AG09319 (cell line): ENCODE results near the gene PSMD6.

Experiments used
- DNase-seq: peaks from one replicate; pipeline ENCODE4 v3.0.0-alpha.2; 2010; ENCODE audit warnings: low read depth; ENCODE audit errors: extremely low read depth
- TF ChIP-seq, protein P1 (sequence below): IDR thresholded peaks from 2 replicates; pipeline ENCODE4 v1.5.1; 2011; ENCODE audit warnings: low read depth, mild to moderate bottlenecking, inconsistent platforms, low read length, moderate library complexity

PSMD6 gene

DNA sequence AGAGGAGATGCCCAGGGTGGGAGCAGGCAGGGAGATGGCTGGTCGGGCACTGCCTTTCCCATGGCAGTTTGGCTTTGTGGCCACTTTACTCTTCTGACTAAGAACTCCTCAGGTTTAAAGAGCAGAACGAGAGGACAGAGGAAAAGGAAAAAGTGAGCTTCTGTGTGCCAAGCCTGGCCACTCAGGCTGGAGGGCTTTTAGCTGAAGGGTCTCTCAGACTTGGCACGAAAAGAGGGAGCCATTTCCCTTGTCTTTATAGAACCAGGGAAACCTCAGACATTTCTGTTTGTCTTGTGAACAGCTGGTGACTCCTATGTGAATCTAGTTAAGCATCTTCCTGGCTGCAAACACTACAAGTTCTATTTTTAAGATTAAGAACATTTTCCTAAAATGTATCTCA is 23.3 kb upstream of the PSMD6 start:
- no peak for DNase-seq
- TF ChIP-seq, protein P1, sequence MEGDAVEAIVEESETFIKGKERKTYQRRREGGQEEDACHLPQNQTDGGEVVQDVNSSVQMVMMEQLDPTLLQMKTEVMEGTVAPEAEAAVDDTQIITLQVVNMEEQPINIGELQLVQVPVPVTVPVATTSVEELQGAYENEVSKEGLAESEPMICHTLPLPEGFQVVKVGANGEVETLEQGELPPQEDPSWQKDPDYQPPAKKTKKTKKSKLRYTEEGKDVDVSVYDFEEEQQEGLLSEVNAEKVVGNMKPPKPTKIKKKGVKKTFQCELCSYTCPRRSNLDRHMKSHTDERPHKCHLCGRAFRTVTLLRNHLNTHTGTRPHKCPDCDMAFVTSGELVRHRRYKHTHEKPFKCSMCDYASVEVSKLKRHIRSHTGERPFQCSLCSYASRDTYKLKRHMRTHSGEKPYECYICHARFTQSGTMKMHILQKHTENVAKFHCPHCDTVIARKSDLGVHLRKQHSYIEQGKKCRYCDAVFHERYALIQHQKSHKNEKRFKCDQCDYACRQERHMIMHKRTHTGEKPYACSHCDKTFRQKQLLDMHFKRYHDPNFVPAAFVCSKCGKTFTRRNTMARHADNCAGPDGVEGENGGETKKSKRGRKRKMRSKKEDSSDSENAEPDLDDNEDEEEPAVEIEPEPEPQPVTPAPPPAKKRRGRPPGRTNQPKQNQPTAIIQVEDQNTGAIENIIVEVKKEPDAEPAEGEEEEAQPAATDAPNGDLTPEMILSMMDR, result no peak

DNA sequence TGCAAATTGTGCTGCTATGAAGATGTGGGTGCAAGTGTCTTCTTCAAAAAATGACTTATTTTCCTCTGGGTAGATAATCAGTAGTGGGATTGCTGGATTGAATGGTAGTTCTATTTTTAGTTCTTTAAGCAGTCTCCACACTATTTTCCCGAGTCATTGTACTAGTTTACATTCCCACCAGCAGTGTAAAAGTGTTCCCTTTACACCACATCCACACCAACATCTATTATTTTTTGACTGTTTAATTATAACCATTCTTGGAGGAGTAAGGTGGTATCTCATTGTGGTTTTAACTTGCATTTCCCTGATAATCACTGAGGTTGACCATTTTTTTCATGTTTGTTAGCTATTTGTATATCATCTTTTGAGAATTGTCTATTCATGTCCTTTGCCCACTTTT is 19.7 kb upstream of the PSMD6 start:
- TF ChIP-seq, protein P1, result no peak
- DNase-seq, result no peak

DNA sequence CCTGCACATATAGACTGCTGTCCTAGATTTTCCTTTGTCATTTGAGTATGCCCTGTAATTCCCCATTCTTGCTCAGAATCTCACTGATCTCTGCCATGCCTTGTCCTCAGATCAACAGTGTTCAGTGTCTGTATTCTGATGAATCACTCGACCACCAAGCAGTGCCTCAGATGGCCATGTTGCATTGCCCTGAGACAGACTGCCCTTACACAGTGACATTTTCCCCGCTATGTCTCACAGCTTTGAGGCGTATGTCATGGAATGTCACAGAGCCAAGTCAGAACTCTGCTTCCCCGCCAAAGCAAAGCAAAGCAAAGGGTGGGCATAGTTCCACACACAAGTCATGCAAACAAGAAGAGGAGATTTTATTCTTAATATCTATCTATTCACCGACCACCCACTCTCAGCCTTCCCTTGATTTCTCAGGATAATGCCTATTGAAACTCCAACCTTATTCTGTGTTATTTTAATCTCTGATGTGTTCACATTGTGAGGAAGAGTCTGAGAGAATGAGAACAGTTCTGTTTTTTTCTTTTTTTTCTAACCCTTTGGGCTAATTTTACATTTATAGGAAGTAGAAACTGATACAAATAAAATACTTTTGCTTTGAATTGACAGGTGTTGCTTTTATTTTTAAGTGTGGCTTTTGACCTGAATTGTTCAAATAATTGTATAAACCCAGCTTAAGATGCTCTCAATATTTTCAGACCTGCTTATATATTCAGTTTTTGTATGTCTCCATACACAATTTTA is 16.9 kb upstream of the PSMD6 start:
- TF ChIP-seq, protein P1, result no peak

DNA sequence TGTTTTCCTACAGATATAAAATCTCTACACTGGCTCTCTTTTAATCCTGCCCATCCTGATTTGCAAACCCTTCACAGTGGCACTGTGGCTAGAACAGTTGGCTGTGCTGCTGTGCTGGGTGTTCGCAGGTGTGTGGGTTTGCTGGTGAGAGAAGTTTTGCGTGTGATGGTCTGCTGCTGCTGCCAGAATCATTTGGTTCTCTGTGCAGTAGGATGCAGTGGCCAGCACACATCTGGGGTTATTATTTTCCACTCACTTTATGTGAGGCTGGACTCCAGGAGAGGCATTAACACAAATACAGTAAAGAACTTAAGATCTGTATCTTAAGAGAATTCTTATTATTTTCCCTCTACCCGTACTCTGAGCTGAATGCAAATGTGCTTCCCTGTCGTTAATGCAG is 16.0 kb upstream of the PSMD6 start:
- TF ChIP-seq, protein P1, result no peak
- DNase-seq, result no peak

More for the DNA sequence above, 16.9 kb upstream of the PSMD6 start:
- no peak for DNase-seq

DNA sequence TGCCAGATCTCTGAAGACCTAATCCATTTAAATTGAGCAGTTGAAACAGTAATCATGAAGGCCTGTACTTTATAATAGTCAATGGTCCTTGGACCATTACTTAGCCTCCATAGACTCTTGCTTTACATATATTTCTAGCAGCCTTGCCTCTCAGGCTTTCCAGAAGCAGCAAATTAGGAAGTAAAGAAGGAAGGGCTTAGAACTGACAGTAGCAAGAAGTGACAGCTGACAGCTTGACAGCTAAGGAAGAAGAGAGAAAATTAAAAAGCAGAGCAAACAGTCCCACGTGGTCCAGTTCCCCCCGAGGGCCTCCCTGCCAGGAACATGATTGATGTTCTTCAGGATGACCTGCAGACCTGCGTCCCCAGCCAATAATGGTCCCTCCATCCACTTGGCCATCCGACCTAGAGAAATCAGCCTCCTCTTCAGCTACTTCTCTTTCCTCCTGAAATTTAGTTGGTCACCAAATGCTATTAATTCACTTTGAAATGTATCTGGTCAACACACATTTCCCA is 15.0 kb upstream of the PSMD6 start:
- DNase-seq, result no peak

DNA sequence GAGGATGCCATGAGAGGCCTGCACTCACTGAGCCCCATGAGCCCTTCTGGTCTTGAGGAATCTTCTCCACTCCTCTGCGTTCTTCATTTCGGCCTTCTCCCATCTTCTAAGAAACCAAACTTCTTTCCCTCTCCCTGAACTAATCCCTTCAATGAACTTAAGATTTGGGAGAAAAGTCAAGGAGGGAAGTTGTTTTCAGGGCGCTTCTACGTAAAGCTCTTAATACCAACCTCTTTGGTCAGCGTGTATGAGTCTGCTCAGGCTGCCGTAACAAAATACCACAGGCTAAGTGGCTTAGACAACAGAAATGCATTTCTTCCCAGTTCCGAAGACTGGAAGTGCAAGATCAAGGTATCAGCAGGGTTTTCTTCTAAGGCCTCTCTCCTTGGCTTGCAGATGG is 13.8 kb upstream of the PSMD6 start:
- TF ChIP-seq, protein P1, result no peak
- no peak for DNase-seq

More for the DNA sequence above, 15.0 kb upstream of the PSMD6 start:
- TF ChIP-seq, protein P1, result no peak

DNA sequence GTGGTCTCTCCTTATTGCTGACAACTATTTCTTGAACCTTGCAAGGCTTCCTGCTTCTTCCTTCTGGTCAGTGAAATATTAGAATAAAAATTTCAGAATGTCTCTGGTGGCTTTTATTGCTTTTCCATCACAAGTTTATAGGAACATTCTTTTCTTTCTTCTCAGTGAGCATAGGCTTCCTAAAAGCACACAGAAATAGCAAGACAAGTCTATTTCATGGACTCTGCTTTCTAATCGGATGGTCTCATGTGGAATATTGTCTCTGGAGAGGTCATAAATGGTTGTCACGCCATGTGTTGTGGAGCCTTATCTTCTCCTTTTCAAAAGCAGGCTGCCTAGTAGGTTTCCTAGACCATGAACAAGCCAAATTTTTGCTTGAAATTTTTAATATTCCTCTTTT is 9.8 kb upstream of the PSMD6 start:
- DNase-seq, result no peak
- TF ChIP-seq, protein P1, result no peak
